HFFc6 (cell line): ENCODE results near the gene DNAJB4. TPM values are rescaled to one million over a fixed set of nuclear protein-coding genes. Genes with fewer than 3 reads are reported as not detected.

Experiments
- DNase-seq: peaks from one replicate; pipeline ENCODE4 v3.0.0-alpha.2; 2018
- H3K27ac Mint-ChIP-seq: 2 replicates; pipeline ENCODE4 v1.8.0; 2020; ENCODE audit warnings: mild to moderate bottlenecking, mixed read lengths
- H3K27me3 Mint-ChIP-seq: 2 replicates; pipeline ENCODE4 v1.8.0; 2021; ENCODE audit warnings: mild to moderate bottlenecking, moderate library complexity, mixed read lengths; ENCODE audit not compliant: insufficient read depth
- H3K36me3 Mint-ChIP-seq: 2 replicates; pipeline ENCODE4 v1.8.0; 2021; ENCODE audit warnings: low read depth, mixed read lengths
- H3K4me1 Mint-ChIP-seq: 2 replicates; pipeline ENCODE4 v1.8.0; 2020; ENCODE audit warnings: low read depth, mixed read lengths
- H3K4me3 Mint-ChIP-seq: 2 replicates; pipeline ENCODE4 v1.8.0; 2020; ENCODE audit warnings: mild to moderate bottlenecking, moderate library complexity, mixed read lengths
- H3K9me3 Mint-ChIP-seq: 2 replicates; pipeline ENCODE4 v1.8.0; 2020; ENCODE audit warnings: mild to moderate bottlenecking, mixed read lengths
- total RNA-seq, 6 experiments: library from RNA; stranded (reverse); fragmentation: NEBNext Ultra II Directional; extraction: Animal tissue kit (Norgen Biotek cat#: 25700); gene quantifications; 2 replicates in 1 of 6; 3 replicates in 5 of 6; pipeline ENCODE4 v1.2.3, GENCODE V29; 2021
- TF ChIP-seq, protein P1 (sequence below): fragments of 200-600 bp; sonication (generic); IDR thresholded peaks from 2 replicates; pipeline ENCODE4 v1.5.0; 2021; ENCODE audit warnings: antibody characterized with exemption, mild to moderate bottlenecking

DNAJB4 gene
- total RNA-seq, 6 experiments from 2014 or later, result 89.6 to 245 (median 99.0) TPM

DNA sequence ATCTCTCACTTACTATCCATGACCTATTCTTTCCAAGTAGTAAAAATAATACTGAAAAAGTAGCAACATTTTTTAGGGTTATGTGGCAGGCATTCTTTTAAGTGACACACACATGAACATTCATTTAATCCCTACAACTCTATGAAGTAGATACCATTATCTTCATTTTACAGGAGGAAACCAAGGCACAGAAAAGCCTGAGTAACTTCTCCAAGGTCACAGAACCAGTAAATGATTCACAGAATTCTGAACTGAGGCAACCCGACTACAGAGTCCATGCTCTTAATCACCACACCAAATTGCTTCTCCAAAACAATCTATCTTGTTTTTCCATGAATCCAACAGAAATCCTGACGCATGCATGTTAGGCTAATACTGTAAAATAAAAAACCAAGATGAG lies 43.3 kb upstream of the DNAJB4 start:
- DNase-seq, result no peak
- Mint-ChIP-seq H3K4me3 (no peak overlapping the region), H3K27ac (peak overlapping the region; percentile 75), H3K27me3 (peaks cover 3% of the 10 kb centered on the region), H3K4me1 (peaks cover 56% of the 10 kb centered on the region), H3K36me3 (peaks cover 71% of the 10 kb centered on the region), H3K9me3 (no peaks in the 10 kb centered on the region)
- TF ChIP-seq, protein P1, sequence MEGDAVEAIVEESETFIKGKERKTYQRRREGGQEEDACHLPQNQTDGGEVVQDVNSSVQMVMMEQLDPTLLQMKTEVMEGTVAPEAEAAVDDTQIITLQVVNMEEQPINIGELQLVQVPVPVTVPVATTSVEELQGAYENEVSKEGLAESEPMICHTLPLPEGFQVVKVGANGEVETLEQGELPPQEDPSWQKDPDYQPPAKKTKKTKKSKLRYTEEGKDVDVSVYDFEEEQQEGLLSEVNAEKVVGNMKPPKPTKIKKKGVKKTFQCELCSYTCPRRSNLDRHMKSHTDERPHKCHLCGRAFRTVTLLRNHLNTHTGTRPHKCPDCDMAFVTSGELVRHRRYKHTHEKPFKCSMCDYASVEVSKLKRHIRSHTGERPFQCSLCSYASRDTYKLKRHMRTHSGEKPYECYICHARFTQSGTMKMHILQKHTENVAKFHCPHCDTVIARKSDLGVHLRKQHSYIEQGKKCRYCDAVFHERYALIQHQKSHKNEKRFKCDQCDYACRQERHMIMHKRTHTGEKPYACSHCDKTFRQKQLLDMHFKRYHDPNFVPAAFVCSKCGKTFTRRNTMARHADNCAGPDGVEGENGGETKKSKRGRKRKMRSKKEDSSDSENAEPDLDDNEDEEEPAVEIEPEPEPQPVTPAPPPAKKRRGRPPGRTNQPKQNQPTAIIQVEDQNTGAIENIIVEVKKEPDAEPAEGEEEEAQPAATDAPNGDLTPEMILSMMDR, result no peak

DNA sequence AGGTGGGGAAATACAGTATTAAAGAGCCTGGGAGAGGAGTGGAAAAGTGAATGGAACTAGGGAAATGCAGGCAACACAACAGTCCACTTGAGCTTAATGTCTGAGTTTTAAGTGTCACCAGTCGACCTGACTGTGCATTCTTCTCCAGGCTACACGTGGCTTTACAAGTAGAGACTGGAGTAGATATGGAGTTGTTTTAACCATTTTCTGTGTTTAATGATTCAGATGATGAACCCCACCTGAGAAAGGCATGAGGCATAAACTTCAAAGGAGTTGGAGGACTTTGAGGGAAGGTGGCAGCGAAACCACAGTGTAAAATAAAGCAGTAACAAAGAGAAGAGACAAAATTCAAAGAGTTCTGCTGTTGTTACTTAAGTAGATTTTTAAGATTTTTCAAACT lies 38.4 kb upstream of the DNAJB4 start:
- DNase-seq, result no peak
- Mint-ChIP-seq H3K27ac (peak overlapping the region; percentile 54), H3K4me3 (no peak overlapping the region), H3K36me3 (peaks cover 66% of the 10 kb centered on the region), H3K9me3 (no peaks in the 10 kb centered on the region), H3K27me3 (no peaks in the 10 kb centered on the region; the same call in 1 of the 2 replicates), H3K4me1 (peaks cover 72% of the 10 kb centered on the region)
- TF ChIP-seq, protein P1, result no peak

DNA sequence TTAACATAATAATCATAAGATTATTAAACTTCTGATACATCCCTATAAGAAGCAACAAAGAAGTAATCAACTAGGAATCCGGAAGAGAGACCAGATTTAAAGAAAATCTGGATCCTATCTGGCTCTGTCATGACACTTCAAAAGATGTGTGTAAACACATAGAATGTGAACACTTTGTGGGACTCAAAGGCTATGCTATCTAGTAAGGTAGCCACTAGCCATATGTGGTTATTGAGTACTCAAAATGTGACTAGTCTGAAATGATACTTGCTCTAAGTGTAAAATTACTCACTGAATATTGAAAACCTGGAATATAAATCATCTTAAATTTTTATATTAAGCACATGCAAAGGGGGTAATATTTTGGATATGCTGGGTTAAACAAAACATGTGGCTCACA lies 34.5 kb upstream of the DNAJB4 start:
- peaks cover 48% of the 10 kb centered on the region for H3K36me3 Mint-ChIP-seq

DNA sequence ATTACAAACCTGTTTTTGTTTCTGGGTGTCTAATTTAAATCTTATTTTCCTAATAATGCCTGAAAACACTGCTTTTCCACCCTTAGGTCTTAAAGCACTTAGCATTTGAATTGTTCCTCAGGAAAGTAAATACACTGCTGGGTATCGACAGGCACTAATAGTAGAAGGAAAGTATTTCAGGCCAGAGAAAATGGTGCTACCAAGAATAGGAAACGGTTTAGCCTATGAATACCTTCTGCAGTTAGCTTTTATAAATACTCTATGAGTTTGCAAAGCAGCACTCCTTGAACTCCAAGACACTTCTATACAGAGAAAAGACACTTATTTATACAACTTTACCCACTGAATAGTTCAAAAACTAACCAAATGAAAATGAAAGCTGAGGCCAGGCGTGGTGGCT lies 32.7 kb upstream of the DNAJB4 start:
- DNase-seq, result no peak
- H3K27me3 Mint-ChIP-seq, result no peaks in the 10 kb centered on the region; the same call in 1 of the 2 replicates
- peak overlapping the region; percentile 22; the same call in 1 of the 2 replicates for H3K4me3 Mint-ChIP-seq
- peaks cover 77% of the 10 kb centered on the region for H3K4me1 Mint-ChIP-seq
- H3K27ac Mint-ChIP-seq, result no peak overlapping the region
- TF ChIP-seq, protein P1, result no peak
- peaks cover 42% of the 10 kb centered on the region for H3K36me3 Mint-ChIP-seq
- H3K9me3 Mint-ChIP-seq, result 0 out of 2 replicates have a peak, but pooled peaks cover 6% of the 10 kb centered on the region

More for the DNA sequence above, 34.5 kb upstream of the DNAJB4 start:
- H3K27me3 Mint-ChIP-seq, result no peaks in the 10 kb centered on the region; the same call in none of the 2 replicates
- DNase-seq, result no peak
- no peaks in the 10 kb centered on the region for H3K9me3 Mint-ChIP-seq
- H3K27ac Mint-ChIP-seq, result no peak overlapping the region
- no peak overlapping the region for H3K4me3 Mint-ChIP-seq
- TF ChIP-seq, protein P1, result no peak
- H3K4me1 Mint-ChIP-seq, result peaks cover 74% of the 10 kb centered on the region

DNA sequence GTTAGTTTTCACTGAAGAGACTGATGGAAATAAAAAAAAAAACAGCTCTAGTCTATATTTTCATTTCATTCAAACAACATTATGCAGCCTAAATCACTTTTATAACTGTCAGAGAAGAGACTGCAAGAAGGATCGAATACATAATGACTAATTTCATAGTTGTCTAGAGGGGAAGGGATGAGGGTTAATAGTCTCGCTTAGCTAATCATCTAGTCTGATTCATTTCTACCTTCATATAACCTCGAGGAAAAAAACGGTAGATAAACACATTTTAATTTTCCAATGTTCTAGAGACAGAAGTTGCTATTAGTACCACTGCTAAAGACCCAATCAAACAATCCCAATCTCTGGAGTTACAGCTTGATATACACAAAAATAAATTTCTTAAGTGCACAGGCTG lies 29.4 kb upstream of the DNAJB4 start:
- Mint-ChIP-seq H3K27me3 (no peaks in the 10 kb centered on the region; the same call in 1 of the 2 replicates), H3K27ac (peak overlapping the region; percentile 71), H3K36me3 (peaks cover 26% of the 10 kb centered on the region), H3K4me1 (peaks cover 54% of the 10 kb centered on the region), H3K4me3 (no peak overlapping the region), H3K9me3 (0 out of 2 replicates have a peak, but pooled peaks cover 7% of the 10 kb centered on the region)
- DNase-seq, result peak; percentile 25
- TF ChIP-seq, protein P1, result no peak
